CD8-positive, alpha-beta memory T cell (primary cell): Measurements from ENCODE around the gene CHST3. TPM values are rescaled to one million over a fixed set of nuclear protein-coding genes. Genes with fewer than 3 reads are reported as not detected.
"Not testable (repeated sequence)": the region's sequence is repeated elsewhere in the genome, so short reads cannot be mapped to it uniquely, and the experiment has no call there.

ENCODE experiments used
- CTCF ChIA-PET: fragments of 350-600 bp; sonication (Branson Sonifier 250); formaldehyde crosslinking; loops from one replicate; lab custom pipeline; 2021; ENCODE audit warnings: antibody characterized with exemption; lab: Charles Lee
- POLR2A ChIA-PET: fragments of 350-600 bp; sonication (Branson Sonifier 250); formaldehyde crosslinking; loops from one replicate; lab custom pipeline; 2021; ENCODE audit warnings: antibody characterized with exemption; lab: Charles Lee
- DNase-seq, 5 donors: peaks; one replicate each; pipeline versions ENCODE4 v3.0.0 to v3.0.0-alpha.2; 2020 to 2022; ENCODE audit warnings: mixed read lengths in 1 of 5
- H3K27ac ChIP-seq: one replicate; pipeline ENCODE4 v1.7.0; 2013; ENCODE audit warnings: low read depth, mild to moderate bottlenecking, low read length, moderate library complexity
- H3K27me3 ChIP-seq: 2 replicates; pipeline ENCODE4 v1.7.0; 2013; ENCODE audit warnings: low read length, mild to moderate bottlenecking; ENCODE audit not compliant: insufficient read depth, poor library complexity, severe bottlenecking
- H3K36me3 ChIP-seq: 2 replicates; pipeline ENCODE4 v1.7.0; 2013; ENCODE audit warnings: mild to moderate bottlenecking, low read length, moderate library complexity; ENCODE audit not compliant: insufficient read depth
- H3K4me1 ChIP-seq: 2 replicates; pipeline ENCODE4 v1.7.0; 2013; ENCODE audit warnings: mild to moderate bottlenecking, low read length, moderate library complexity; ENCODE audit not compliant: insufficient read depth
- H3K4me3 ChIP-seq: 2 replicates; pipeline ENCODE4 v1.7.0; 2013; ENCODE audit warnings: mild to moderate bottlenecking, low read length
- H3K9me3 ChIP-seq: 2 replicates; pipeline ENCODE4 v1.7.0; 2013; ENCODE audit warnings: mild to moderate bottlenecking, low read length
- H3K27ac Mint-ChIP-seq, 8 donors: one replicate each; pipeline ENCODE4 v1.8.0; 2020 to 2021; ENCODE audit warnings: mixed read lengths in 8 of 8, mild to moderate bottlenecking in 6 of 8, inconsistent platforms in 3 of 8, moderate library complexity in 3 of 8
- H3K27me3 Mint-ChIP-seq, 2 donors: one replicate each; pipeline ENCODE4 v1.8.0; 2020 to 2021; ENCODE audit warnings: mixed read lengths in 2 of 2, mild to moderate bottlenecking in 1 of 2, moderate library complexity in 1 of 2
- H3K36me3 Mint-ChIP-seq, 3 donors: one replicate each; pipeline ENCODE4 v1.8.0; 2020 to 2021; ENCODE audit warnings: mixed read lengths in 3 of 3, inconsistent platforms in 1 of 3, mild to moderate bottlenecking in 1 of 3
- H3K4me1 Mint-ChIP-seq, 3 donors: one replicate each; pipeline ENCODE4 v1.8.0; 2020 to 2021; ENCODE audit warnings: mixed read lengths in 3 of 3, inconsistent platforms in 1 of 3, mild to moderate bottlenecking in 1 of 3
- H3K4me3 Mint-ChIP-seq, 7 donors: one replicate each; pipeline ENCODE4 v1.8.0; 2020 to 2021; ENCODE audit warnings: mixed read lengths in 7 of 7, mild to moderate bottlenecking in 6 of 7, moderate library complexity in 4 of 7, inconsistent platforms in 2 of 7
- H3K9me3 Mint-ChIP-seq, 5 donors: one replicate each; pipeline ENCODE4 v1.8.0; 2020 to 2022; ENCODE audit warnings: mixed read lengths in 5 of 5, mild to moderate bottlenecking in 3 of 5, moderate library complexity in 2 of 5, inconsistent platforms in 1 of 5
- polyA plus RNA-seq: library from polyadenylated mRNA; unstranded; fragments of 300-500 nt; fragmentation: Illumina TruSeq; gene quantifications from one replicate; pipeline ENCODE4 v1.2.3, GENCODE V29; 2021
- total RNA-seq, 2 experiments: library from RNA; stranded (reverse); gene quantifications; one replicate each; pipeline ENCODE4 v1.2.3, GENCODE V29; 2021

Gene CHST3
- total and polyA plus RNA-seq, 3 experiments from 2014 or later = 0.07 TPM; not detected in 1

- POLR2A ChIA-PET = no interaction called here
- peak overlapping the region in 1 of 8 donors; percentile 55 for H3K27ac Mint-ChIP-seq
Measured at GRCh38 chr10:71984809-71985388, 20.7 kb downstream of the CHST3 start.

DNA sequence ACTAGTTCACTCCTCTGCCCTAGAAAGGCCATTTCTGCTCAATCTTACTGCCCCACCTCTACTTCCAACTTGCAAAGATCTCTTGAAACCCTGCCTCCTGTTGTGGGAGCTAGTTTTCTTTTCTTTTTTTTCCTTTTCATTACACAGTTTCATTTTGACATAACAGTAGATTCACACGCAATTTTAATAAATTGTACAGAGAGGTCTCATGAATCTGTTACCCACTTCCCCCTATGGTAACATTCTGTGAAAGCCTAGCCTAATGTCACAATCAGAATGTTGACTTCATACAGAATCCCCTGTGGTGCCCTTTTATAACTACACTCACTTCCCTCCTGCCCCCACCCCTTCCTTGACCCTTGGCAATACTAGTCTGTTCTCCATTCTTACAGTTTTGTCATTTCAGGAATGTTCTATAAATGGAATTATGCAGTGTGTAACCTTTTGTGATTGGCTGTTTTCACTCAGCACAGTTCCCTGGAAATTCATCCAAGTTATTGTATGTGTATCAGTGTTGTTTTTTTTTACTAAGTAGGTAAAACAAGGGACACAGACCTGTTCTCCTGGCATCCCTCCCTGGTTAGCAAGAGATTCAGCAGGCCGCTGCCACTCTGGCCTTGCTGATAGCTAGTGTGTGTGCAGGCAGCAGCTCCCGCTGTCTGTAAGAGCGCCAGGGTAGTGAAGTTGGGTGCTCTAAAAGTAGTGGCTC is 21.5 kb downstream of the CHST3 start:
- POLR2A ChIA-PET = no interaction called here
- Mint-ChIP-seq H3K27ac (peak overlapping the region in 2 of 8 donors; percentile 6 to 43), H3K9me3 (no peaks in the 10 kb centered on the region), H3K4me3 (no peak overlapping the region), H3K36me3 (no peaks in the 10 kb centered on the region), H3K4me1 (no peaks in the 10 kb centered on the region), H3K27me3 (peaks cover 4 to 28% of the 10 kb centered on the region in 2 donors)
- Histone ChIP-seq H3K9me3 (no peaks in the 10 kb centered on the region), H3K27me3 (no peaks in the 10 kb centered on the region), H3K4me1 (no peaks in the 10 kb centered on the region), H3K4me3 (no peak overlapping the region), H3K36me3 (no peaks in the 10 kb centered on the region), H3K27ac (no peak overlapping the region)
- CTCF ChIA-PET = interaction anchor here (0.7 to 1.1 kb wide), 2 partner anchors 13 to 211 kb away, joined by 3 read pairs; no protein-coding TSS in a partner anchor
- DNase-seq = no peak

More at GRCh38 chr10:71984809-71985388, 20.7 kb downstream of the CHST3 start:
- H3K9me3 ChIP-seq = no peaks in the 10 kb centered on the region
- peaks cover 5 to 30% of the 10 kb centered on the region in 2 donors for H3K27me3 Mint-ChIP-seq
- H3K4me1 ChIP-seq = no peaks in the 10 kb centered on the region
- H3K36me3 ChIP-seq = no peaks in the 10 kb centered on the region
- H3K36me3 Mint-ChIP-seq = no peaks in the 10 kb centered on the region
- H3K4me1 Mint-ChIP-seq = no peaks in the 10 kb centered on the region
- H3K27ac ChIP-seq = no peak overlapping the region
- no peaks in the 10 kb centered on the region for H3K9me3 Mint-ChIP-seq
- no peaks in the 10 kb centered on the region for H3K27me3 ChIP-seq
- CTCF ChIA-PET = interaction anchor here (1.1 kb wide), 1 partner anchor 14 kb away, joined by 3 read pairs; no protein-coding TSS in a partner anchor
- no peak overlapping the region for H3K4me3 ChIP-seq
- no peak for DNase-seq
- H3K4me3 Mint-ChIP-seq = no peak overlapping the region

- H3K4me3 ChIP-seq, DNase-seq, H3K9me3 ChIP-seq, H3K4me3 Mint-ChIP-seq, H3K27ac ChIP-seq, CTCF ChIA-PET, H3K27ac Mint-ChIP-seq, H3K36me3 ChIP-seq, H3K4me1 ChIP-seq, H3K36me3 Mint-ChIP-seq, POLR2A ChIA-PET, H3K4me1 Mint-ChIP-seq, H3K27me3 ChIP-seq, H3K9me3 Mint-ChIP-seq: not testable (repeated sequence)
- peaks cover 4 to 31% of the 10 kb centered on the region in 2 donors for H3K27me3 Mint-ChIP-seq
Measured at GRCh38 chr10:71988895-71989294, 24.7 kb downstream of the CHST3 start.

DNA sequence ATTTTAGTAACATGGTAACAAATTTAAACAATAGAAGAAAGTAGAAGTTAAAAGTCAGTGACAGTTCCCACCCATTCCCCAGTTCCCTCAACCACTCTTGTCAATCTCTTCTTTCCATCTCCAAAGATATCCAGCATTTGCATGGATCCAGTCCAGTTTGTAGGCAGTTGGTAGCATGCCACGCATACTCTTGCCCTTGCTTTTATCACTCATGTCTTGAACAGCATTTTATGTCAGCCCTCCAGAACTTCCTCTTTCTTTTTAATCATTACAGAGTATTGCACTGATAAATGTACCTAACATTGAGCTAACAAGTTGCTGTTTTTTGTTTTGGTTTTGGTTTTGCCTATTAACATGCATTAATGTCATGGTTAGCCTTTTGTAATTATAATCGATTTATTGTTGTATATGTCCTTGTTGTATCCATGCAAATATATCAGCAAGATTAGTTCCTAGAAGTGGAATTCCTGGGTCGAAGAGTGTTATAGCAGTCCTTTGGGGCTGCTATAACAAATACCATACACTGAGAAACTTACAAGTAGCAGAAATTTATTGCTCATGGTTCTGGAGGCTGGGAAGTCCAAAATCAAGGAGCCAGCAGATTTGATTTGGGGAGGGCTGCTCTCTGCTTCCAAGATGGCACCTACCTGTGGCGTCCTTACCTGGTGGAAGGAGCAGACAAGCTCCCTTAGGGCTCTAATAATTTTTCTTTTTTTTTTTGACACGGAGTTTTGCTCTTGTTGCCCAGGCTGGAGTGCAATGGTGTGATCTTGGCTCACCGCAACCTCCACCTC is 25.7 kb downstream of the CHST3 start:
- Mint-ChIP-seq H3K9me3 (no peaks in the 10 kb centered on the region), H3K4me1 (no peaks in the 10 kb centered on the region), H3K27me3 (peaks cover 3 to 25% of the 10 kb centered on the region in 2 donors), H3K36me3 (no peaks in the 10 kb centered on the region), H3K27ac (no peak overlapping the region), H3K4me3 (no peak overlapping the region)
- H3K4me3 ChIP-seq = no peak overlapping the region
- H3K36me3 ChIP-seq = no peaks in the 10 kb centered on the region
- DNase-seq = no peak
- CTCF ChIA-PET = no interaction called here
- no peaks in the 10 kb centered on the region for H3K27me3 ChIP-seq
- no peaks in the 10 kb centered on the region for H3K9me3 ChIP-seq
- H3K4me1 ChIP-seq = no peaks in the 10 kb centered on the region
- H3K27ac ChIP-seq = no peak overlapping the region
- POLR2A ChIA-PET = no interaction called here

GRCh38 chr10:71990706-71991269 is 26.6 kb downstream of the CHST3 start:
- Histone ChIP-seq H3K4me1 (no peaks in the 10 kb centered on the region), H3K9me3 (no peaks in the 10 kb centered on the region), H3K36me3 (no peaks in the 10 kb centered on the region), H3K4me3 (no peak overlapping the region), H3K27me3 (no peaks in the 10 kb centered on the region), H3K27ac (no peak overlapping the region)
- ChIA-PET POLR2A (no interaction called here), CTCF (no interaction called here)
- no peak for DNase-seq
- Mint-ChIP-seq H3K36me3 (no peaks in the 10 kb centered on the region), H3K9me3 (no peaks in the 10 kb centered on the region), H3K27me3 (peaks cover 3 to 16% of the 10 kb centered on the region in 2 donors), H3K4me3 (no peak overlapping the region), H3K4me1 (no peaks in the 10 kb centered on the region), H3K27ac (peak overlapping the region in 1 of 8 donors; percentile 68)

- no peaks in the 10 kb centered on the region for H3K9me3 Mint-ChIP-seq
- H3K4me1 Mint-ChIP-seq = peaks cover 4 to 6% (median 5%) of the 10 kb centered on the region in 3 donors
- Histone ChIP-seq H3K36me3 (no peaks in the 10 kb centered on the region), H3K27me3 (no peaks in the 10 kb centered on the region), H3K27ac (no peak overlapping the region), H3K4me1 (no peaks in the 10 kb centered on the region), H3K9me3 (no peaks in the 10 kb centered on the region), H3K4me3 (no peak overlapping the region)
- peaks cover 11 to 20% of the 10 kb centered on the region in 2 donors for H3K27me3 Mint-ChIP-seq
- DNase-seq = no peak
- H3K36me3 Mint-ChIP-seq = no peaks in the 10 kb centered on the region
- CTCF ChIA-PET = no interaction called here
- no peak overlapping the region for H3K27ac Mint-ChIP-seq
- no peak overlapping the region for H3K4me3 Mint-ChIP-seq
- POLR2A ChIA-PET = no interaction called here
Measured at GRCh38 chr10:71995449-71995848, 31.3 kb downstream of the CHST3 start.

- H3K27ac Mint-ChIP-seq = no peak overlapping the region
- no peaks in the 10 kb centered on the region for H3K27me3 ChIP-seq
- no peak overlapping the region for H3K27ac ChIP-seq
- H3K4me3 ChIP-seq = no peak overlapping the region
- H3K36me3 ChIP-seq = no peaks in the 10 kb centered on the region
- H3K9me3 ChIP-seq = no peaks in the 10 kb centered on the region
- H3K4me3 Mint-ChIP-seq = no peak overlapping the region
- ChIA-PET CTCF (no interaction called here), POLR2A (no interaction called here)
- peaks cover 4 to 6% (median 5%) of the 10 kb centered on the region in 3 donors for H3K4me1 Mint-ChIP-seq
- no peaks in the 10 kb centered on the region for H3K9me3 Mint-ChIP-seq
- no peaks in the 10 kb centered on the region for H3K36me3 Mint-ChIP-seq
- no peaks in the 10 kb centered on the region for H3K4me1 ChIP-seq
- H3K27me3 Mint-ChIP-seq = peaks cover 11 to 21% of the 10 kb centered on the region in 2 donors
- no peak for DNase-seq
Measured at GRCh38 chr10:71995887-71996575, 31.8 kb downstream of the CHST3 start.
